Body of pancreas (tissue), 4 donors: ENCODE data around the gene MEOX1.

Experiments used
- CTCF ChIP-seq, 7 experiments: fragments of 450-650 bp in 4 of 7; fragments of 200-600 bp in 3 of 7; sonication (generic) in 3 of 7; IDR thresholded peaks; one replicate each; pipeline ENCODE4 v1.5.1; 2016 to 2019; ENCODE audit warnings: antibody characterized with exemption in 7 of 7
- POLR2A ChIP-seq, 3 donors: fragments of 450-650 bp; IDR thresholded peaks; one replicate each; pipeline ENCODE4 v1.6.1; 2016; ENCODE audit warnings: antibody characterized with exemption in 3 of 3, mild to moderate bottlenecking in 2 of 3

- no peak for TF ChIP-seq CTCF (IDR thresholded peaks at IDR 0.05)
- TF ChIP-seq POLR2A (IDR thresholded peaks at IDR 0.05) = no peak
Observed at GRCh38 chr17:43613917-43614316, 47.8 kb downstream of the MEOX1 start.
